ENCODE results near the gene SDC4. TPM values are rescaled to one million over a fixed set of nuclear protein-coding genes. Genes with fewer than 3 reads are reported as not detected.

Gene SDC4
- total RNA-seq, 4 donors from 2014 or later = 50.4 to 168 (median 97.8) TPM

DNA sequence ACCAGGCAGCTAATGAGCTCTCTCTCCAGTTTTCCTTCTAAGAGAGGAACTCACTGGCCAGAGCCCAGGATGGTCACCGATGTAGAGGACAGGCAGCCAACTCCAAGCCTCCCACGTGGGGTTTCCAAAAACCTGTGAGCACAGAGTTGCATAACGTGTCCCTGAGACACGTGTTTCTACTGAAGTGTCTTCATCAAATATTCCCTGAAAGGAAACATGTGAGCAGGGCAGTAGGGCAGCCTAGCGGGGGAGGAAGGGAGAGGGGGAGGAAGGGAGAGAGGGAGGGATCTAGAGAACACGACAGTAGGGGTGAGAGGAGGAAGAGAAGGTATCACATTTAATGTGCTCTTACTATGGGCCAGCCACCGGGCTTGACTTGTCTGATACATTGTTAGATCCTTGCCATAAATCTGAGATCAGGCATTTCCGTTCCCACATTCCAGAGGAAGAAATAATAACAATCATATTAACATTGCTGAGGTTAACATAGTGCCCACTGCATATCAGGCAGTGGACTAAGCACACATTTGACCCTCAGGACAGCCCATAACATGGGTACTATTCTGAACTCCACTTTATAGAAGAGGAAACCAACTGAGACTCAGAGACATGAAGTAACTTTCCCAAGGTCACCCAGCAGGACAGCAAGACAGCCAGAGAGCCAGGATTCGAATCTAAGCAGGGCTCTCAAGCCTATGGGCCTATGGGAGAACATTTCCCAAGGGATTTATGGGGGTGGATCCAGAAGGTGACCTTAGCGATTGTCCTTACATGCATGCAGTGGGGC lies 10.3 kb upstream of the SDC4 start:
- H3K4me1 ChIP-seq = peaks cover 33 to 38% of the 10 kb centered on the region in 2 donors
- intact Hi-C loops (cut with DNase I; ENCODE audit: low total_unique reads) (loop anchor here (1.0 to 10.0 kb wide), 6 partner anchors 15 to 1959 kb away; partner anchors contain the start of gene ZNF335), in situ Hi-C loops (cut with MboI; ENCODE audit: low sequenced_read_pairs in 4 of 4) (loop anchor here in 1 of 4 donors (25.0 kb wide), 1 partner anchor 1146 kb away; the partner anchor contains the start of gene OSER1)
- no peaks in the 10 kb centered on the region for H3K27me3 ChIP-seq
- H3K9me3 ChIP-seq = no peaks in the 10 kb centered on the region
- peak; percentile 64 to 69 for ATAC-seq
- peak; percentile 95 to 98 for DNase-seq
- peak; percentile 49 to 62 for TF ChIP-seq POLR2A (IDR thresholded peaks at IDR 0.05)
- TF ChIP-seq, protein P1, sequence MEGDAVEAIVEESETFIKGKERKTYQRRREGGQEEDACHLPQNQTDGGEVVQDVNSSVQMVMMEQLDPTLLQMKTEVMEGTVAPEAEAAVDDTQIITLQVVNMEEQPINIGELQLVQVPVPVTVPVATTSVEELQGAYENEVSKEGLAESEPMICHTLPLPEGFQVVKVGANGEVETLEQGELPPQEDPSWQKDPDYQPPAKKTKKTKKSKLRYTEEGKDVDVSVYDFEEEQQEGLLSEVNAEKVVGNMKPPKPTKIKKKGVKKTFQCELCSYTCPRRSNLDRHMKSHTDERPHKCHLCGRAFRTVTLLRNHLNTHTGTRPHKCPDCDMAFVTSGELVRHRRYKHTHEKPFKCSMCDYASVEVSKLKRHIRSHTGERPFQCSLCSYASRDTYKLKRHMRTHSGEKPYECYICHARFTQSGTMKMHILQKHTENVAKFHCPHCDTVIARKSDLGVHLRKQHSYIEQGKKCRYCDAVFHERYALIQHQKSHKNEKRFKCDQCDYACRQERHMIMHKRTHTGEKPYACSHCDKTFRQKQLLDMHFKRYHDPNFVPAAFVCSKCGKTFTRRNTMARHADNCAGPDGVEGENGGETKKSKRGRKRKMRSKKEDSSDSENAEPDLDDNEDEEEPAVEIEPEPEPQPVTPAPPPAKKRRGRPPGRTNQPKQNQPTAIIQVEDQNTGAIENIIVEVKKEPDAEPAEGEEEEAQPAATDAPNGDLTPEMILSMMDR (IDR thresholded peaks at IDR 0.05 in 4 of 5, conservative IDR thresholded peaks at IDR 0.05 in 1 of 5) = no peak
- peak overlapping the region; percentile 94 to 99 (median 96) for H3K27ac ChIP-seq
- H3K36me3 ChIP-seq = no peaks in the 10 kb centered on the region
- peak overlapping the region in 2 of 4 donors; percentile 3 to 21 for H3K4me3 ChIP-seq

DNA sequence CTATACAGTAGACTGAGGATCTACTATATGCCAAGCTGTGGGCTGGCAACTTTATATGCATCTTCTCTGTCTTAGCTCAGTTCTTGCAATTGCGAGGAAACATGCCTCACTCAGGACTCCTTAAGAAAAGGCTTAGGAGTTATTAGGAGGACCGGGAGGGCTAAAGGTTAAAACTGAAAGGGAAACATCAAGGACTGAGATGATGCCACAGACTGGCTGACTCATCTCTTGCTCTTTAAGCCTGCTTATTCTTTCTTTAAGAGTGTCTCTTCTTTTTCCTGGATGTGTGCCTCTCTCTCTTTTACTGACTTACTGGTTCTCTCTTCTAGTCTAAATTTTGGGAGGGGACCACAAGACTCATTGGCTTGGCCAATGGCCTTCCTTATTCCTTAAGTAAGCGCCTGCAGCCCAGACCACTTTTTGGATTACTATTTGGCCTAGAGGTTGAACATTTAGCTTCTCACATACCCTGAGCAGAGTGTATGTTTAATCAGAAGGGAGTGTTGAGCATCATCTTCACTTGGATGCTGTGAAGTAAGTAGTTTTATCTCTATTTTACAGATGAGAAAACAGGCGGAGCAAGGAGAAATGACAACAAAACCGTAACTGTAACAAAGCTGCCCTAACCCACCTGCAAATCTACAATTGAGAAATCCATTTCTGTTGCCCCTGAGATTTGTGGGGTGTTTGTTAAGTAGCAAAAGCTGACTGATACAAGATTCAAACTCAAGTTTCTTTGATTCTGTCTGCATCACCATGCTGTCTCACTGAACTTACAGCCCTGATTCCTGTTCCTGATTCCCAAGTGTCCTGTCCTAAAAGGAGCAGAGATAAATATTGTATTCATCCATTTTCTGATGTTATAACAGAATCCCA lies 7.2 kb upstream of the SDC4 start:
- Histone ChIP-seq H3K4me1 (peaks cover 33 to 38% of the 10 kb centered on the region in 2 donors), H3K27ac (peak overlapping the region; percentile 94 to 99 (median 96)), H3K9me3 (no peaks in the 10 kb centered on the region), H3K36me3 (no peaks in the 10 kb centered on the region), H3K27me3 (no peaks in the 10 kb centered on the region), H3K4me3 (no peak overlapping the region)
- no peak for DNase-seq
- intact Hi-C loops (cut with DNase I; ENCODE audit: low total_unique reads) (loop anchor here (5.0 to 10.0 kb wide), 4 partner anchors 617 to 1962 kb away; partner anchors contain the start of gene ZNF335), in situ Hi-C loops (cut with MboI; ENCODE audit: low sequenced_read_pairs in 4 of 4) (loop anchor here in 1 of 4 donors (25.0 kb wide), 1 partner anchor 1143 kb away; the partner anchor contains the start of gene OSER1)
- TF ChIP-seq, protein P1 (IDR thresholded peaks at IDR 0.05 in 4 of 5, conservative IDR thresholded peaks at IDR 0.05 in 1 of 5) = no peak
- TF ChIP-seq POLR2A (IDR thresholded peaks at IDR 0.05) = no peak
- ATAC-seq = no peak

DNA sequence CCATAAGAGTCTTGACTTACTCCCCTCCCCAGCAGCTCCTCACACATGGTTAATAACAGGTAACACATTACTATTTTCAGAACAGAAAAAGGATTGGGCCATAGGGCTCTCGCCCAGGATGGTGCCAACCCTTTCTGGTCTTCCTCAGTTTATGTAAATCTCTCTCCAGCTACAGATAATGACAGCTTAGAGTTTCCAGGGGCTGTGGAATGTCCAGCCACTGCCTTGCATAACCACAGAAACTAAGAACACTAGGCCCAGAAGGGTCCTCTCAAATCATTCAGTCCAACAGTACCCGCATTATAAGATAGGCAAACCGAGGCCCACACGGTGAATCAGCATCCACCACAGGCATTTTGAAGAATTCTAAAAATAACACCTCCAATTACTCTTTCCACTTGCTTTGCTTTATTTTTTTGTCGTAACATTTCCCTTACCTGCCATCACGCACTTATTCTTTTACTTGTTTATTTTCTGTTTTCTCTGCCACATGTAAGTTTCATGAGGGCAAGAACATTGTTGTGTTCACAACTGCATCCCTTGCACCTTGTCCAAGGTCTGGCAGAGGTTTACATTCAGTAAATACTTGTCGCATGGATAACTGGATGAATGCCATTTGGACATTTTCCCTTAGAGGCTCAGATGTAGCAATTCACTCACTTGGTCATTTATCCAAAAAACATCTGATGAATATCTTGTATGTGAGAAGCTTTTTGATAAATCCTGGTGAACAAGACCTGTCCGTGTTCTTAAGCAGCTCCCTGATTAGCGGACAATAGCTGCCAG lies 6.4 kb upstream of the SDC4 start:
- Histone ChIP-seq H3K36me3 (no peaks in the 10 kb centered on the region), H3K9me3 (no peaks in the 10 kb centered on the region), H3K27me3 (no peaks in the 10 kb centered on the region), H3K27ac (peak overlapping the region; percentile 94 to 99 (median 96)), H3K4me1 (peaks cover 26 to 30% of the 10 kb centered on the region in 2 donors), H3K4me3 (no peak overlapping the region)
- DNase-seq (no peak), ATAC-seq (no peak)
- in situ Hi-C loops (cut with MboI; ENCODE audit: low sequenced_read_pairs in 4 of 4) = loop anchor here in 1 of 4 donors (25.0 kb wide), 1 partner anchor 1142 kb away; the partner anchor contains the start of gene OSER1
- intact Hi-C loops (cut with DNase I; ENCODE audit: low total_unique reads) = loop anchor here (5.0 to 10.0 kb wide), 4 partner anchors 618 to 1963 kb away; partner anchors contain the start of gene ZNF335
- TF ChIP-seq, protein P1 (IDR thresholded peaks at IDR 0.05 in 4 of 5, conservative IDR thresholded peaks at IDR 0.05 in 1 of 5) = no peak
- TF ChIP-seq POLR2A (IDR thresholded peaks at IDR 0.05) = no peak

DNA sequence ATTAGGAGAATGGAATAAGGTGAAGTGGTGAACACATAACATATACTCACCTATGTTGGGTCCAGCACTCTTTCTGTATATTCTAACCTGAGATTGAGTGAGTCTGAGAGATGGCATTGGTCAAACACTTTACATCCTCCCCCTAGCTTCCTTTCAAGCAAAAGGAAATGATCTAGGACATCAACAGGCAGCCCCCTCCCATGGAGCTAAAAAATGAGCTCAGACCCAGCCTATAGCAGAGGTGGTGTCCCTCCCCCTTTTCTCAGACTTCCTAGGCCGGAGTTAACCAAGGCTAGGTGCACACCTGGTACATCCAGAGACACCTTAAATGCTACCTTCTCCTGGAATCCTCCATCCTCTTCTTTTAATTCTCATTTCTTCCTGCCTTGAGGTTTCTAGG lies 5.5 kb upstream of the SDC4 start:
- in situ Hi-C loops (cut with MboI; ENCODE audit: low sequenced_read_pairs in 4 of 4) (loop anchor here in 1 of 4 donors (25.0 kb wide), 1 partner anchor 1141 kb away; the partner anchor contains the start of gene OSER1), intact Hi-C loops (cut with DNase I; ENCODE audit: low total_unique reads) (loop anchor here (10.0 kb wide), 1 partner anchor 859 kb away; no protein-coding TSS in a partner anchor)
- Histone ChIP-seq H3K36me3 (no peaks in the 10 kb centered on the region), H3K4me3 (no peak overlapping the region), H3K9me3 (no peaks in the 10 kb centered on the region), H3K27me3 (no peaks in the 10 kb centered on the region), H3K27ac (peak overlapping the region; percentile 94 to 99 (median 96)), H3K4me1 (peaks cover 18 to 26% of the 10 kb centered on the region in 2 donors)
- ATAC-seq = no peak
- TF ChIP-seq, protein P1 (IDR thresholded peaks at IDR 0.05 in 4 of 5, conservative IDR thresholded peaks at IDR 0.05 in 1 of 5) = no peak
- no peak for TF ChIP-seq POLR2A (IDR thresholded peaks at IDR 0.05)
- no peak for DNase-seq
